Measurements from ENCODE around the gene NUP88.

The NUP88 gene

DNA sequence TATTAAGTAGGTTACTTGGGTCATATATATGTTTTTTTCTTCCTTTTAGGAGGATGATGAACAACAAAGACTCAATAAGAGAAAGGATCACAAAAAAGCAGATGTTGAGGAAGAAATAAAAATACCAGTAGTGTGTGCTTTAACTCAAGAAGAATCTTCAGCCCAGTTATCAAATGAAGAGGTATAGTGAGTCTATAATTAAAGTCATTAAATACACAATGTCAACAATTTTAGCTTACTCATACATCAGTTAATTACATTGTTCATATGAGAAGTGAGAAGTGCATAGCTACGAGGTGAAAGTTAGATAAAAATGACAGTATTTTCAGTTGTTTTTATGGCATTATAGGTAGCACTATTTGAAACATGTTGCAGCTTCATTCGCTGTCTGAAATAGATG is 65.2 kb downstream of the NUP88 start:
- no peak for DNase-seq

DNA sequence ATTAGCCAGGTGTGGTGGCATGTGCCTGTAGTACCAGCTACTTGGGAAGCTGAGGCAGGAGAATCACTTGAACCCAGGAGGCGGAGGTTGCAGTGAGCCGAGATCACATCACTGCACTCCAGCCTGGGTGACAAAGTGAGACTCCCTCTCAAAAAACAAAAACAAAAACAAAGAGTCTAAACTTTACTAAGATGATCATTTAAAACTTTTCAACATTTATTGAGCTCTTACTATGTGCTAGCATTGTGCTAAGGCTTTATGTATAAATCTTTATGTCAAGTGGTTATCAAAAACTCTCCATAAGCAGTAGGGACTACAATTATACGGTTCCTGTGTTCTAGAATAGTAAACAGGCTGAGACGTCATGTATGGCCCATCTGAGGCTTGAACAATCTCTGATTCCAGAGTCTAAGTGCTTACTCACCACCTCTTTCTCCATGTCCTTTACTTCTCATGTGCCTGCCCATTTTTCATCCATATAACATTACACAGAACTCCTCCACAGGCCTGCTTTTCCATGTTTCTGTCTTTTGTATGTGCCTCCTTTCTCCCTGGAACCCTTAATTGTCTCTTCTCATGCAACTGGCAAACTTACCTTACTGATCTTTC is 66.7 kb downstream of the NUP88 start:
- DNase-seq, result no peak

DNA sequence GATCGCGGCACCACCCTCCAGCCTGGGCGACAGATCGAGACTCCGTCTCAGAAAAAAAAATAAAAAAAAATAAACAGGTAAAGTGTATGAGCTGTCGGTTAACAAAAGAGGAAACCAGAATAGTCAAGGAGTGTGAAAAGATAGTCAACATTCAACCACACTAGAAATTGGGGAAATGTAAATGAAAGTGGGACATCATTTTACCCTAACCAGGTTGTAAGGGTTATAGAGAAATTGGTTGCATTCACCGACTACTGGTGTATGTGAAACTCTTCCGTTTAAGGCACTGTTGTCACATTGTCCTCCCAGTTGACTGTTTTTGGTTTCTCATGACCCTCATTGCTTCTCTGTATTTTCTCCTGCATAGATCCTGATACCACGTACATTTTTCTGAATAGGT is 74.5 kb downstream of the NUP88 start:
- DNase-seq, result no peak

Data from CD4-positive, alpha-beta T cell treated with Interferon gamma for 1 hour (primary cell).